ENCODE measurements around the gene RDH5.
A peak's percentile ranks its signal among the peaks of the same experiment; 100 is the strongest.

The RDH5 gene

GRCh38 chr12:55717011-55718007 is 2.9 kb upstream of the RDH5 start:
- H3K4me3 ChIP-seq (ENCODE audit: low read depth, low read length): peak overlapping the region; percentile 96
- TF ChIP-seq, protein P1, sequence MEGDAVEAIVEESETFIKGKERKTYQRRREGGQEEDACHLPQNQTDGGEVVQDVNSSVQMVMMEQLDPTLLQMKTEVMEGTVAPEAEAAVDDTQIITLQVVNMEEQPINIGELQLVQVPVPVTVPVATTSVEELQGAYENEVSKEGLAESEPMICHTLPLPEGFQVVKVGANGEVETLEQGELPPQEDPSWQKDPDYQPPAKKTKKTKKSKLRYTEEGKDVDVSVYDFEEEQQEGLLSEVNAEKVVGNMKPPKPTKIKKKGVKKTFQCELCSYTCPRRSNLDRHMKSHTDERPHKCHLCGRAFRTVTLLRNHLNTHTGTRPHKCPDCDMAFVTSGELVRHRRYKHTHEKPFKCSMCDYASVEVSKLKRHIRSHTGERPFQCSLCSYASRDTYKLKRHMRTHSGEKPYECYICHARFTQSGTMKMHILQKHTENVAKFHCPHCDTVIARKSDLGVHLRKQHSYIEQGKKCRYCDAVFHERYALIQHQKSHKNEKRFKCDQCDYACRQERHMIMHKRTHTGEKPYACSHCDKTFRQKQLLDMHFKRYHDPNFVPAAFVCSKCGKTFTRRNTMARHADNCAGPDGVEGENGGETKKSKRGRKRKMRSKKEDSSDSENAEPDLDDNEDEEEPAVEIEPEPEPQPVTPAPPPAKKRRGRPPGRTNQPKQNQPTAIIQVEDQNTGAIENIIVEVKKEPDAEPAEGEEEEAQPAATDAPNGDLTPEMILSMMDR (IDR thresholded peaks at IDR 0.05; ENCODE audit: insufficient read depth, low read depth, low read length, missing control alignments): no peak
- peak; percentile 24 for DNase-seq (ENCODE audit: low read depth)

DNA sequence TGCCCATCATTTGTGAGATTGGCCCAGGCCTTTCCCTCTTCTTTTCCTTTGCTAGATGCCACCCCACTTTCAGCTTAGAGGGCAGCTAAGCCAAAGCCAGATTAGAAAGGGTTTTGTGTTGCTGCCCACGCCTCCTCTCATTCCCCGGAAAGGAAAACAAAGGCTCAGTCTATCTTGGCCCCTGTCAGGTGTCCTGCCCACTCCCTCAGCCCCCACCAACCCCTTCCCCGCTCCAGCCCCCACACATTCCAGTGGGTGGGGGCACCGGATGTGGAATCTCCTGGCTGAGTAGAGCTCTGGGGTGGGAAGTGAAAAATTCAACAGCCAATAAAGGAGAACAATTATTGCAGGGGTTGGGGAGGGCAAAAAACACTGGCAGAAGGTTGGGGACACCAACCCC is 2.2 kb upstream of the RDH5 start:
- TF ChIP-seq, protein P1 (IDR thresholded peaks at IDR 0.05; ENCODE audit: insufficient read depth, low read depth, low read length, missing control alignments): no peak
- H3K4me3 ChIP-seq (ENCODE audit: low read depth, low read length): no peak overlapping the region
- no peak for DNase-seq (ENCODE audit: low read depth)

DNA sequence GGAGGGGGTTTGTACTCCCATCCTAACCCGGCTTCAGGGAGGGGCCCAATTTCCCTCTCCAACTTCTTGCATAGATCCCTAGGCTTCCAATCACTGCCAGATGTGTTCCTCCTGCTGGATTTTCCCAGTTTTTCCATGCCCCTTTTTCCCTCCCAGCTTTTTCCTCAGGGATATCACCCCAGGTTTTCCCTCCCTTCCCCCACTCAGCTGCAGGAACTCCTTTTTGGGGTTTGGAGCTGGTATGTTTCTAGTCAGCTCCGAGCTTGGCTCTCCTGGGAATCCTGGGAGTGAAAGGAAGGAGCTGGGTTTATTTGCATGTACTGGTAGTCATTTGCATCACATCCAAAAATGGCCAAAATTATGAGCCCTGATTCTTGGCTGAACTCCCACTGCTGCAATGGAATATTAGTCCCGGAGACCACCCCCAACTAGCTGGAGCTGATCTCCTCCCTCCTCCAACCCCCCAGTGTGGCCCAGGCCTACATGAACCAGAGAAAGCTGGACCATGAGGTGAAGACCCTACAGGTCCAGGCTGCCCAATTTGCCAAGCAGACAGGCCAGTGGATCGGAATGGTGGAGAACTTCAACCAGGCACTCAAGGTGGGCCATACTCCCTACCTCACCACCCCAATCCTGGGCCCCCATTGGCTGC is 1.4 kb upstream of the RDH5 start:
- no peak for DNase-seq (ENCODE audit: low read depth)
- TF ChIP-seq, protein P1 (IDR thresholded peaks at IDR 0.05; ENCODE audit: insufficient read depth, low read depth, low read length, missing control alignments): no peak
- H3K4me3 ChIP-seq (ENCODE audit: low read depth, low read length): no peak overlapping the region

DNA sequence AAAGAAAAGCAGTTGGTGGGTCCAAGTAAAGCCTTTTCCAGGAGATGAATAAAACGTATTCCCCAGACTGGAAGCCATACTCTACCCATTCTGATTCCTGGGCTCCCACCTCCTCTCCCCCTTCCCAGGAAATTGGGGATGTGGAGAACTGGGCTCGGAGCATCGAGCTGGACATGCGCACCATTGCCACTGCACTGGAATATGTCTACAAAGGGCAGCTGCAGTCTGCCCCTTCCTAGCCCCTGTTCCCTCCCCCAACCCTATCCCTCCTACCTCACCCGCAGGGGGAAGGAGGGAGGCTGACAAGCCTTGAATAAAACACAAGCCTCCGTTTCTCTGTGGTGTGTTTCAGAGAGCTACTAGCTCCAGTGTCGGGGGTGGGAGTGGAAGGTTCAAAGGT is 822 bp upstream of the RDH5 start:
- no peak for DNase-seq (ENCODE audit: low read depth)
- H3K4me3 ChIP-seq (ENCODE audit: low read depth, low read length): no peak overlapping the region

DNA sequence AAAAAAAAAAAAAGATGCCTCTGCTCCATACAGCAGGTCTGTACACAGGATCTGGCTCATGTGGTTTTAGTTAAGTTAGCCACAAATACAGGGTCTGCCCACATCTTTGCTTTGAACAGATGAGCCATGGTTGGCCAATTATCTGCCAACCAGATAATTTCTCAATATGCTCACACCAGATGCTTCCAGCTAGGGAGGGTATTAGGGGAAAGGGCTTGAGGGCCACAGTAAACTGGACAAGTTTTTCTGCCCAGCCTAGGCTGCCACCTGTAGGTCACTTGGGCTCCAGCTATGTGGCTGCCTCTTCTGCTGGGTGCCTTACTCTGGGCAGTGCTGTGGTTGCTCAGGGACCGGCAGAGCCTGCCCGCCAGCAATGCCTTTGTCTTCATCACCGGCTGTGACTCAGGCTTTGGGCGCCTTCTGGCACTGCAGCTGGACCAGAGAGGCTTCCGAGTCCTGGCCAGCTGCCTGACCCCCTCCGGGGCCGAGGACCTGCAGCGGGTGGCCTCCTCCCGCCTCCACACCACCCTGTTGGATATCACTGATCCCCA is 776 bp downstream of the RDH5 start:
- no peak for DNase-seq (ENCODE audit: low read depth)
- TF ChIP-seq, protein P1 (IDR thresholded peaks at IDR 0.05; ENCODE audit: insufficient read depth, low read depth, low read length, missing control alignments): peak; percentile 11
- H3K4me3 ChIP-seq (ENCODE audit: low read depth, low read length): no peak overlapping the region

More for the DNA sequence above, 822 bp upstream of the RDH5 start:
- TF ChIP-seq, protein P1 (IDR thresholded peaks at IDR 0.05; ENCODE audit: insufficient read depth, low read depth, low read length, missing control alignments): no peak

- no peak overlapping the region for H3K4me3 ChIP-seq (ENCODE audit: low read depth, low read length)
- no peak for DNase-seq (ENCODE audit: low read depth)
Measured at GRCh38 chr12:55721601-55722213, 1.5 kb downstream of the RDH5 start.

More at GRCh38 chr12:55721601-55722213, 1.5 kb downstream of the RDH5 start:
- TF ChIP-seq, protein P1 (IDR thresholded peaks at IDR 0.05; ENCODE audit: insufficient read depth, low read depth, low read length, missing control alignments): no peak

Measured in GM12865 (cell line).